Esophagus muscularis mucosa (tissue), 4 donors: Measurements from ENCODE around the gene USP48.

Experiments
- CTCF ChIP-seq, 3 experiments: fragments of 200-600 bp in 2 of 3; fragments of 450-650 bp in 1 of 3; sonication (generic) in 2 of 3; IDR thresholded peaks; one replicate each; pipeline ENCODE4 v1.5.1; 2017 to 2019; ENCODE audit warnings: antibody characterized with exemption in 3 of 3, mild to moderate bottlenecking in 2 of 3, moderate library complexity in 1 of 3
- EP300 ChIP-seq: sonication (generic); formaldehyde crosslinking; IDR thresholded peaks from one replicate; pipeline ENCODE4 v1.6.1; 2017; ENCODE audit warnings: antibody characterized with exemption
- POLR2AphosphoS5 ChIP-seq, 2 donors: sonication (generic); formaldehyde crosslinking; IDR thresholded peaks; one replicate each; pipeline ENCODE4 v1.6.1; 2017; ENCODE audit warnings: antibody characterized with exemption in 2 of 2

GRCh38 chr1:21814241-21814918 lies 31.4 kb upstream of the USP48 start:
- TF ChIP-seq CTCF (IDR thresholded peaks at IDR 0.05), result peak; percentile 47 to 62 (median 55)
- TF ChIP-seq EP300, result no peak
- no peak for TF ChIP-seq POLR2AphosphoS5 (IDR thresholded peaks at IDR 0.05)
